ENCODE measurements around the gene HSPA1A. TPM values are rescaled to one million over a fixed set of nuclear protein-coding genes. Genes with fewer than 3 reads are reported as not detected.

Gene HSPA1A
- total and polyA plus RNA-seq, 9 of the 15 experiments (the other 6 are each of a cell fraction or from before 2014, with no cell fraction given) = 2.2 to 273 (median 107) TPM

- TF ChIP-seq HMGXB4 (CRISPR knock-in tag; IDR thresholded peaks at IDR 0.05) = peak; percentile 78; the same call in 1 of the 2 replicates
- TF ChIP-seq, protein P1, sequence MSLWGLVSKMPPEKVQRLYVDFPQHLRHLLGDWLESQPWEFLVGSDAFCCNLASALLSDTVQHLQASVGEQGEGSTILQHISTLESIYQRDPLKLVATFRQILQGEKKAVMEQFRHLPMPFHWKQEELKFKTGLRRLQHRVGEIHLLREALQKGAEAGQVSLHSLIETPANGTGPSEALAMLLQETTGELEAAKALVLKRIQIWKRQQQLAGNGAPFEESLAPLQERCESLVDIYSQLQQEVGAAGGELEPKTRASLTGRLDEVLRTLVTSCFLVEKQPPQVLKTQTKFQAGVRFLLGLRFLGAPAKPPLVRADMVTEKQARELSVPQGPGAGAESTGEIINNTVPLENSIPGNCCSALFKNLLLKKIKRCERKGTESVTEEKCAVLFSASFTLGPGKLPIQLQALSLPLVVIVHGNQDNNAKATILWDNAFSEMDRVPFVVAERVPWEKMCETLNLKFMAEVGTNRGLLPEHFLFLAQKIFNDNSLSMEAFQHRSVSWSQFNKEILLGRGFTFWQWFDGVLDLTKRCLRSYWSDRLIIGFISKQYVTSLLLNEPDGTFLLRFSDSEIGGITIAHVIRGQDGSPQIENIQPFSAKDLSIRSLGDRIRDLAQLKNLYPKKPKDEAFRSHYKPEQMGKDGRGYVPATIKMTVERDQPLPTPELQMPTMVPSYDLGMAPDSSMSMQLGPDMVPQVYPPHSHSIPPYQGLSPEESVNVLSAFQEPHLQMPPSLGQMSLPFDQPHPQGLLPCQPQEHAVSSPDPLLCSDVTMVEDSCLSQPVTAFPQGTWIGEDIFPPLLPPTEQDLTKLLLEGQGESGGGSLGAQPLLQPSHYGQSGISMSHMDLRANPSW (CRISPR knock-in tag; IDR thresholded peaks at IDR 0.05) = peak; percentile 58; the same call in 1 of the 2 replicates
- TF ChIP-seq HDGF (IDR thresholded peaks at IDR 0.05) = 0 out of 2 replicates have a peak, but pooled peaks have one; percentile 17
- peak; percentile 19; the same call in 1 of the 2 replicates for TF ChIP-seq ZFX (CRISPR knock-in tag; IDR thresholded peaks at IDR 0.05)
Measured at GRCh38 chr6:31838114-31838553, 22.8 kb downstream of the HSPA1A start (continued).

DNA sequence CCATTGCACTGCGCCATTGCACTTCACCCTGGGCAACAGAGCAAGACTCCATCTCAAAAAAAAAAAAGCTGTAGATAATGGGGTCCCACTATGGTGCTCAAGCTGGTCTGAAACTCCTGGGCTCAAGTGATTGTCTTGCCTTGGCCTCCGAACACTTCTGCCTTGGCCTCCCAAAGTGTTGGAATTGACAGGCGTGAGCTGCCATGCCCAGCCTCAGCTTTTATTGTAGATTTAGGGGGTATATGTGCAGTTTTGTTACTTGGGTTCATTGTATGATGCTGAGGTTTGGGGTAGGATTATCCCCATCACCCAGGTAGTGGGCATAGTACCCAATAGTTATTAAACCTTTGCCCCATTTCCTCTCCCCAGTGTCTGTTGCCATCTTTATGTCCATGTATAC, 23.6 kb downstream of the HSPA1A start:
- peaks cover 30% of the 10 kb centered on the region for H4K20me1 ChIP-seq (replicated peaks; ENCODE audit: control insufficient read depth, insufficient read depth, low read length)
- H3K36me3 ChIP-seq (ENCODE audit: control insufficient read depth, insufficient read depth, low read length) = peaks cover 60% of the 10 kb centered on the region
- H3K4me2 ChIP-seq (ENCODE audit: insufficient read depth, low read length) = peak overlapping the region; percentile 94
- H3K9me1 ChIP-seq (ENCODE audit: control insufficient read depth, insufficient read depth, low read length) = no peaks in the 10 kb centered on the region
- TSS peak; percentile 1 for BruUV-seq (replicated peaks)
- 87% methylated on average over 3 of the region's 3 CpGs for WGBS (ENCODE audit: insufficient coverage, low coverage, missing lambda C conversion rate)
- no peak for DNase-seq (ENCODE audit: extremely low read depth in 1 of 4, low spot score in 3 of 4)
- intact Hi-C loops (cut with micrococcal nuclease) = no loop called here
- FAIRE-seq = no peak
- H3K4me1 ChIP-seq (replicated peaks in 1 of 2; ENCODE audit: control insufficient read depth in 2 of 2, insufficient read depth in 2 of 2, low read length in 2 of 2) = peaks cover 21 to 36% of the 10 kb centered on the region in 2 experiments
- H3K9me3 ChIP-seq (replicated peaks; ENCODE audit: control insufficient read depth, insufficient read depth, low read depth, low read length) = no peaks in the 10 kb centered on the region; the same call in 1 of the 2 replicates
- peaks cover 51% of the 10 kb centered on the region for H3K79me2 ChIP-seq (ENCODE audit: control insufficient read depth, insufficient read depth, low read length)
- peak overlapping the region; percentile 85; the same call in 1 of the 2 replicates for H3K4me3 ChIP-seq
- H3K27me3 ChIP-seq (ENCODE audit: control insufficient read depth in 2 of 2, insufficient read depth in 2 of 2, low read length in 2 of 2) = no peaks in the 10 kb centered on the region
- H2AFZ ChIP-seq (ENCODE audit: low read depth, low read length) = no peak overlapping the region
- peak overlapping the region; percentile 21 to 74; a peak in 3 of 4 replicates for H3K9ac ChIP-seq (ENCODE audit: insufficient read depth in 1 of 2, low read depth in 2 of 2, low read length in 2 of 2)
- in situ Hi-C loops (cut with MboI) = no loop called here
- POLR2A ChIA-PET = interaction anchor here (0.6 to 15.7 kb wide), 20 partner anchors 3 to 258 kb away, joined by 3 to 229 read pairs (median 6); partner anchors contain the start of genes ABHD16A, APOM, BAG6 and C6orf47
- peak overlapping the region; percentile 24; the same call in 1 of the 3 replicates for H3K27ac ChIP-seq (ENCODE audit: extremely low read depth, low read depth, low read length)
- no peak for ATAC-seq
- CTCF ChIA-PET (ENCODE audit: low intra/inter-chr PET ratio) = no interaction called here
- TF ChIP-seq SUPT5H (IDR thresholded peaks at IDR 0.05) (0 out of 2 replicates have a peak, but pooled peaks have one; percentile 15), ZNF699 (CRISPR knock-in tag; IDR thresholded peaks at IDR 0.05; ENCODE audit: insufficient replicate concordance) (no peak), IRF2 (CRISPR knock-in tag; IDR thresholded peaks at IDR 0.05) (no peak), MYC (IDR thresholded peaks at IDR 0.05; ENCODE audit: low read depth, low read length) (no peak), MYC (CRISPR knock-in tag; IDR thresholded peaks at IDR 0.05; ENCODE audit: borderline replicate concordance, low read depth) (no peak), POLR2G (IDR thresholded peaks at IDR 0.05; ENCODE audit: low read depth, low read length) (peak; percentile 26; the same call in 1 of the 2 replicates), ZNF431 (CRISPR knock-in tag; IDR thresholded peaks at IDR 0.05) (0 out of 2 replicates have a peak, but pooled peaks have one; percentile 1), ZFPM2 (CRISPR knock-in tag; IDR thresholded peaks at IDR 0.05) (no peak), SMAD1 (IDR thresholded peaks at IDR 0.05; ENCODE audit: low read depth, low read length, partially characterized antibody) (peak; percentile 23), POLR2AphosphoS5 (IDR thresholded peaks at IDR 0.05; ENCODE audit: control insufficient read depth, insufficient read depth, low read depth, low read length) (peak; percentile 62; the same call in 1 of the 2 replicates)
- TF ChIP-seq, protein P2, sequence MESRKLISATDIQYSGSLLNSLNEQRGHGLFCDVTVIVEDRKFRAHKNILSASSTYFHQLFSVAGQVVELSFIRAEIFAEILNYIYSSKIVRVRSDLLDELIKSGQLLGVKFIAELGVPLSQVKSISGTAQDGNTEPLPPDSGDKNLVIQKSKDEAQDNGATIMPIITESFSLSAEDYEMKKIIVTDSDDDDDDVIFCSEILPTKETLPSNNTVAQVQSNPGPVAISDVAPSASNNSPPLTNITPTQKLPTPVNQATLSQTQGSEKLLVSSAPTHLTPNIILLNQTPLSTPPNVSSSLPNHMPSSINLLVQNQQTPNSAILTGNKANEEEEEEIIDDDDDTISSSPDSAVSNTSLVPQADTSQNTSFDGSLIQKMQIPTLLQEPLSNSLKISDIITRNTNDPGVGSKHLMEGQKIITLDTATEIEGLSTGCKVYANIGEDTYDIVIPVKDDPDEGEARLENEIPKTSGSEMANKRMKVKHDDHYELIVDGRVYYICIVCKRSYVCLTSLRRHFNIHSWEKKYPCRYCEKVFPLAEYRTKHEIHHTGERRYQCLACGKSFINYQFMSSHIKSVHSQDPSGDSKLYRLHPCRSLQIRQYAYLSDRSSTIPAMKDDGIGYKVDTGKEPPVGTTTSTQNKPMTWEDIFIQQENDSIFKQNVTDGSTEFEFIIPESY (CRISPR knock-in tag; IDR thresholded peaks at IDR 0.05) = peak; percentile 89
